GM18868 (cell line): ENCODE results near the gene ENO4.

Experiments
- ATAC-seq: cut with Tn5 transposase; IDR thresholded peaks from one replicate; pipeline ENCODE4 v1.9.1; 2021; ENCODE audit warnings: mild to moderate bottlenecking, moderate library complexity; ENCODE audit not compliant: unreplicated experiment

ENO4 gene

DNA sequence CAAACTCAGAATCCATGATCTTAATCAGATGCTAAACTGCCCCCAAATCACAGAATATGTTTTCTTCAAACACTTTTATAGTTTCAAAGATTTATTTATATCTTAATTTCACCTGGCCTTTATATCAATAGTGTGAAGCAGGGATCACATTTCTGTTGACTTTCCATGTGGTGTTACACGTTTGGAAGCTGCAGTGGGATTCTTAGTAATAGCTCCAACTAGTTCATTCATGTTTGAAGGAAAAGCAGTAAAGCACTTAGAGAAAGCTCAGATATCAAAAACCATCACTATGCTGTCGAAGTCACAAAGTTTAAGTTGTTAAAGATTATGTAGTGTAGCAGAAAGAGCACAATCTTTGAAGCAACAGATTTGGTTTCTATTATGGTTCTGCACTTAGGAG lies 16.8 kb downstream of the ENO4 start:
- ATAC-seq, result no peak

DNA sequence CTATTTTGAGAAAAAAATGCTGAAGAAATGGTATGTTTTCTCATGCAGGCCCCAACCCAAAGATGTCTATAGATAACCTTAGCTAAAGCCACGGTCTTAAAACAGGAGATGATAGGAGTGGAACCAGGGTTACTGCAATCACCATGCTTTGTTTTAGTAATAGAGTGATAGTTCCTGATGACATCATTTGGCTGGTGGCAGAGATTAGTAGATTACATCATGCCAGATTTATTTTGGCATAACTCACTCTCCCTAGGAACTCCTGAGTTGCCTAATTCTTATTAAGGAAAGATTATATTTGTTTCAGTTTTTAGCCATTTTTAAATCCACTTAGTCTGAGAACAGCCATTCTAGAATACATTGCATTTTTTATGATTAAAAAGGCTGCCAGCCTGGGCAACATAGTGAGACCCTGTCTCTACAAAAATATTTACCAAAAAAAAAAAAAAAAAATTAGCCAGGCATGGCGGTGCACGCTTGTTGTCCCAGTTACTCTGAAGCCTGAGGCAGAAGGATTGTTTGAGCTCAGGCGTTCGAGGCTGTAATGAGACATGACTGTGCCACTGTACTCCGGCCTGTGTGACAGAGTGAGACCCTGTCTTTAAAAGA lies 17.8 kb downstream of the ENO4 start:
- no peak for ATAC-seq

DNA sequence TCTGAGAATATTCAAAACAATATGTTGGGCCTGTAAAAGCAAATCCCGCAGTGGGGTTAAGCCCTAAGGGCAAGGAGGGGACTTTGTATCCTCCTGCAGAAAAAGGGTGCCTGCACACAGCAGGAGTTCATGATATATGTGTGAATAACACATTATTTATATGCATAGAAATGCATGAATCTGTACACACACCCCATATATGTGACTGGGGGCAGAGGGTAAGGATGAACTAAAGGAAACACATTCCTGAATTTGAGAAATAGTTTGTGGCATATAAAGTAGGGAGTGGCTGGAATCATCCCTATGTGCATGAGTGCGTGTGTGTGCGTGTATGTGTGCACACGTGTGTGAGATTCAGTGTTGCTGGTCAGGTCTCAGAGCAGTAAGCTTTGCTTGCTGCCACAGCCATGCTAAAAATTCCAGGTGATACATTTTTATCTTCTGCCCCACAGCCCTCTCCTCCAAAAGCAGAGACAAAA lies 18.9 kb downstream of the ENO4 start:
- no peak for ATAC-seq

DNA sequence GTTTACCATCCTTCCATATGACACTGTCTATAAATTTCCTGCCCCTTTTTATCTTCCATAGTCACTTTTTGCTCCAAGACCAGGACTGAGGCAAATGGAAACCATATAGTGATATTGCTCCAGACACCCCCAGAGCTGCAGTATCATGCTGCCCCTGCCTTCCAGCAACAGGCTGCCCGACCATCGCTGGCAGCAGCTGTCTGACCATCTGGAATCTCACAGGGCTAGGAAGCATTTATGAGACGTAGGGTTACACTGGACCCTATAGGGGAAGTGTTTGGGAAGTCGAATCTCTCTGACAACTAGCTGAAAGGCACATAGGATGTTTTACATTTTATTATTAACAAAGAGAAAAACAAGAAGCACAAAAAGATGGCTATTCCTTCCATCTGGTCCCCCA lies 19.4 kb downstream of the ENO4 start:
- ATAC-seq, result no peak

DNA sequence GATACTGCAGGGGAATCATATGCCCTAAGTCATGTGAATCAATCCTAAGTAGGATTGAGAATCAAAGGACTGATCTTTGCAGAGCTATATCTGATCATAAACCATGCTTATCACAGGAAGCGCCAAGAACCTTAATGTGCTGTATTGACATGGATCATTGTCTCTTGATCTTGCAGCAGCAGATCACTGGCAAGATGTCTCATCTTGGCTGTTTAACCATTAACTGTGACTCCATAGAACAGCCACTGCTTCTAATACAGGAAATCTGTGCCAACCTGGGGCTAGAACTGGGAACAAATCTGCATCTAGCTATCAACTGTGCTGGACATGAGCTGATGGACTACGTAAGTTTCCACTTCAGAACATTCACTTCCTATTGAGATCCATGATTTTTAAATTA lies 21.6 kb downstream of the ENO4 start:
- no peak for ATAC-seq

DNA sequence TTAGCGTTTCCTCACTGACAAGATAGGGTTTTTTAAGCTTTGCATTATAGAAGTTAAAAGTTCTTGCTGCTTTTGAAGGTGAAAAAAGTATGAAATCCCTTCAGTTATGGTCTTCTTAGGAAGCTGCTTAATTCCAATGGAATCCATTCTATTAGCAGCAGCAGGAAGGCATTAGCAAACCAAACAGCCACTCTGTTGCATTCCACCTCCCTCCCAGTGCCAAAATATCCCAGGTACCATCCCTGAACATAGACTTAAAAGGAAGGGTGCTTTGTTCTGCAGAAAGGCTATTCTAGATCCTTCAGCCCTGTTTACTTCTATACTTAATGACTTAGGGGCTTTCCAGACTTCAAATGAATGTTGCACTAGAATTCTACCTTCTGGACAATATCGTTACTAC lies 23.8 kb downstream of the ENO4 start:
- no peak for ATAC-seq

DNA sequence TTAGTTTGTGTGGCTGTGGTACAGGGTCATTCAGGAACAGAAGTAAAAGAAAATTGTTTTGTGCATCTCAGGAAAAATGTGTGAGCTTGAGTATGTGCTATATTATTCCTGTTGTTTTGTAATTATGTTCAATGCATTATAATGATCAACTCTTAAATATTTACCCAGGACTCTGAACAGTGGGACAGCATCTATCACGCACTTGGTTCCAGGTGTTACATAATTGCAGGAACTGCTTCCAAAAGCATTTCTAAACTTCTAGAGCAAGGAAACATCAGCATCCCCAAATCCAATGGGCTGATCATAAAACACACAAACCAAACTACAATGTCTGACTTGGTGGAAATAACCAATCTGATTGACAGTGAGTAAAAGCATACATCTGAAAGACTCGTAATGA lies 26.6 kb downstream of the ENO4 start:
- ATAC-seq, result no peak

DNA sequence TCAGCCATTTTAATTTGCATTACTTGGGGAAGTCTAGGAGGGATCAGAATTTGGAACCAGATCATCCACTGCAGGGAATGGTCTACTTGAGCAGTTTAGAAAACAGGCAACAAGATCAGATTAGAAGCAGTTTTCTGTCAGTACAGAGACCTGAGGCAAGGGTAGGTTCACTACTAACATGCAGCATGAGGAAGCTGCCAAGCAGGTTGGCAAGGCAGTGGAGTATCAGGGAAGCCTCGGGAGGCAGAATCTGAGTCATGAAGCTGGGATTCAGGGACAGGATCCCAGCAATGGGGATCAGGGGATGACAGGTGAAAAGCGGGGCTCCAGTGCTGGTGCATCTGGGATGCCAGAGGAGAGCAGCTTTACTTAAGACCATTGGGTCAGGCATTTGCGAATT lies 28.1 kb downstream of the ENO4 start:
- no peak for ATAC-seq

DNA sequence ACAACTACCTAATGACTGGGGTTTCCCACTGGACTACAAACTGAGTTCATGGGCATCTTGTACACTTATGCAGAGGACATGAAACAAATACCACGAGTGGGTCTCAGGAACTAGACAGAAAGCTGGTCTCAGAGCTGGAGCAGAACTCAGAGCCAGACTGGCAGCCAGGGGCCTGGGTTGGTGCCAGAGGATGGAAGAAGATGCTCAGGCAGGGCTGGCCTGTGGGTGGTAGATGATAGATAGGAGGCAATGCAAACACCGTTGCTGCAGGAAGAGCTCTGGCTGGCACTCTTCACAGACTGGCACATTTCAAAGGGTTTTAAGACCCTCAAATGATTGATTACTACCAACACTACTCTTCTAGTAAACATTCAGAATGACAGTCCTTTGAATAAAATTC lies 28.8 kb downstream of the ENO4 start:
- no peak for ATAC-seq

DNA sequence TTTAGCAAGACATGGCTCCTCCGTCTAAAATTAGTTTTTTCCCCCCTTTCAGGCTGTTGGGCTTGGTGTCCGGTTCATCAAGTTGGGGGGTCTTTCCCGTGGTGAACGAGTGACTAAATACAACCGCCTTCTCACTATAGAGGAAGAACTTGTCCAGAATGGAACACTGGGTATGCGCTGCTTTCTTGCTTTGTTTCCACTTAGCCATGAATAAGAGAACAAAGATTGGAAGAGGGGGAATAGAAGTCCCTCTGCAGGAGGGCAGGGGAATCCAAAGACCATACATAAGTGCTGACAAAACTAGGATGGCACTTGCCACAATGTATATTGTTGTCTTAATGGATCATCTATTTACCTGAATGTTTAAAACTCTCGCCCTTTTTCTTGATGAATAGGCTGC lies 30.5 kb downstream of the ENO4 start:
- ATAC-seq, result no peak

DNA sequence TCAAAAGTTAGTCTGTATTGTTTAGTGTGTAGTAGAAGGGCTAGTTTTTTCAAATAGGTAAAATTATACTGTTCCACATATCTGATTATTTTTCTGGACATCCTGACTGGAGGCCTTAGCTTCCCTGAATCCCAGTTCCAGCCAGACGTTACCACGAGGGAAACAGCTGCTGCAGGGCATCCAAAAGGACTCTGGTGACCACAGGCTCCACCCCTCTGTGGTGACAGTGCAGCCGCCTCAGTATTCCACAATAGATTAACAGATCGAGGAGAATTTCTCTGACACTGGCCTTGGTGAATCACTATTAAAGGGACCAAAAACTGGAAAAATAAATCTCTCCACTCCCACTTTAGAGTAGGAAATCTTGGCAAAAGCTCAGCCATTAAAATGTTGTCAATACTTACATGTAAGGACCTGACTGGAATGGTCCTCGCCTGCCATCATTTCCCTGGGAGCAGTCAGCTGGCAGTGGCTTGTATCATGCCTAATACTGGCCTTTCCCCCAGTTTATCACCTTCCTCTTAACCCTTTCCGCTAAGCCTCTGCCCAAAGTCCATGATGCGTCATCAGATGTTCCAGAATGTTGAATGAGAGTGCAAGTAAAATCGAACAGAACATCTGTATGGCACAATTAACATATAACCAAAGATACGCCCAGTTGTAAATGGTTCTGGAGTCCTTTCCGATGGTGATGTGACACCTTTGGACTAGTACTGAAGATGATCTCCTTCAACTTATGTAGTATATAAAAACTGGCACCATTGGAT lies 31.6 kb downstream of the ENO4 start:
- no peak for ATAC-seq

DNA sequence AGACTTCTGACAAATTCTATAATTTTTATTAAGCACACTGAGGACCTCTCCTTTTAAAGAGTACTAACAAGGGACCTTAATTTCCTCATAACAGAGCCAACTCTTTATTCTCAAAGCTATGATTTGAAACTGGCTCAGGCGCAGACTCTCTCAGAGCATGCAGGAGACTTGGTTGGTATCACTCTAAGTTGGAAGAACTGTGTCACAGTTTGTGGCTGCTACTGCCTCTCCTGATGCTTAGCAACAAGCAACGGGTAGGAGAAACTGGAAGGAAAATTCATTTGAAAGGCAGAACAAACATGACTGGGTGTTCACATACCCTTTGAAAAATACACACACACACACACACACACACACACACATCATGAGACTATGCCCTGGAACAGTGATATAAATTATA lies 33.3 kb downstream of the ENO4 start:
- ATAC-seq, result no peak

DNA sequence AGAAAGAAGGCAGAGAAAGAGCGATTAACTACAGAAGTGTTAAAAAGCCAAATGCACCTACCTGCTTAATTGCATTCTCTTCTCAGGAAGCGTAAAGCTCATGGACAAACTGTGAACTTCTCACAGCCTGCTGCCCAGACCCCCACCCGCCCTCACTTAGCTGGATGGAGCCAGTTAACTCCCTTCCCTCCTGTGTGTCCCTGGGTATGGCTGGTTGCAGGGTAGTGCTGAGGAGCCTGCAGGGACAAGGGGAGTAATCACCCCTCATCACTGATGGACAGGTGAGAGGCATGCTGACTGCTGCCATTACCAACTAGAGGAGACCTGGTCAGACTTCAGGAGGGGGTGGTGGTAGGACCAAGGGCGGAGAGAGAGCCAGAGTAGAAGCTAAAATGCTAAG lies 37.5 kb downstream of the ENO4 start:
- no peak for ATAC-seq

DNA sequence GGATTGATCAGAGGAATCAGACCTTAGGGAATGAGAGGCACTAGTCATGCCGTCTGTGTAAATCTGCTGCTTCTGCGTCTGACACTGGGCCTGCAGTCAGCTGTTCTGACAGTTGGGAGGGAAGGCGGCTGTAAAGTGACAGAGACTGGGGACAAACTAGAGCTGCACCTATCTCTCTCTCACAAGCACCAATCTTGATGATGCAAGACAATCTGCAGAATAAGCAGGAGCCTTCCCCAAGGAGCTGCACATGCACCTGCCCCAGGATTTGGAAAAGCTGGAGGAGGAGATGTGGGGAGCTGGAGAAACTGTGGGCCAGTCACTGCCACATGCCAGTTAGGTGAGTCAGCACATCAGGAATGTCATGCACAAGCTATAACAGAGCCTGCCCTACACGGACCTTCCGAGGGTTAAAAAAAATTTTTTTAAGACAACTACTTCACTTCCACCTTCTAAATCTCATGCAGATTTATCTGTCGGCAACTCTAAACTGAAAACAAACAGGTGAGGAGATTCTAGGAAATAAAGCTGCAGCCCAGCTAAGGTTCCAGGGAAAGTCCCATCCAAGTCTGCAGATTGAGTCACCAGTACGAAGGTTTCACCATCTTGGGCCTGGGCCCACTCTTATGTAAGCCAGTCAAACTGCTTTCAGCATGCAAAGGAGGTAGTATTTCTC lies 39.2 kb downstream of the ENO4 start:
- ATAC-seq, result peak; percentile 45

DNA sequence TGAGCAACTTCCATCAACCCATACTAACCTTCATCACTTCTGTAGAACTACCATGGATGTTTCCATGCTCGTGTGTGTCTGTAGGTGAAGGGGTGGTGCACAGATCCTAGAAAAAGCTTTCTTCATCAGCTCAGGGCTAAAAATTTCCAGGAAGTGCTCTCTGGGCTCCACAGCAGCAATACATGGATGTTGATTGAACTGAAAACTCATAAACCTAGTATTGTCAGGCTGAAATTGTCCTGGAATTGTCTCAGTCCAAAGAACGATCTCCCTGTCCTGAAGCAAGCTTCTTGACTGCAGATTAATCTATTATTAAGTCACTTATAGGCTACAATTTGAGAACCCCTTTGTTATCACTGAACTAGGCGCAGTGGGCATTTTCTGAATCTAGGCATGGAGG lies 39.8 kb downstream of the ENO4 start:
- ATAC-seq, result no peak

DNA sequence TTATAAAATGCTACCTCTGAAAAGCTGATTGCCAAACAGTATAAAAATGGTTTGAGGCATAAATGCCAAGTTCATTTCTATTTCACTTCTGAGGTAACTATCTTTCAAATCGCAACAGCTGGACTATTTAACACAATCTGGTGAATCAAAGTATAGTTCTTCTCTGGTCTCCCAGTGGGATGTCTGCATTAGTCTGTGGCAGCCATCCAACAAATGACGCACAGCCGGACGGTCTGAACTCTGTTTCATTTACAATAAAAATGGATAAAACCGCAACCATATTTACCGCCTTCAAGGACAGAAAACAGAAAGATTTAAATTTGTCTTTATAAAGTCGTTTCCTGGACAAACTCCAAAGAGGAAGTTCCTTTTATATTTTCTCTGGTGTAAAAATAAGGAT lies 41.9 kb downstream of the ENO4 start:
- no peak for ATAC-seq

DNA sequence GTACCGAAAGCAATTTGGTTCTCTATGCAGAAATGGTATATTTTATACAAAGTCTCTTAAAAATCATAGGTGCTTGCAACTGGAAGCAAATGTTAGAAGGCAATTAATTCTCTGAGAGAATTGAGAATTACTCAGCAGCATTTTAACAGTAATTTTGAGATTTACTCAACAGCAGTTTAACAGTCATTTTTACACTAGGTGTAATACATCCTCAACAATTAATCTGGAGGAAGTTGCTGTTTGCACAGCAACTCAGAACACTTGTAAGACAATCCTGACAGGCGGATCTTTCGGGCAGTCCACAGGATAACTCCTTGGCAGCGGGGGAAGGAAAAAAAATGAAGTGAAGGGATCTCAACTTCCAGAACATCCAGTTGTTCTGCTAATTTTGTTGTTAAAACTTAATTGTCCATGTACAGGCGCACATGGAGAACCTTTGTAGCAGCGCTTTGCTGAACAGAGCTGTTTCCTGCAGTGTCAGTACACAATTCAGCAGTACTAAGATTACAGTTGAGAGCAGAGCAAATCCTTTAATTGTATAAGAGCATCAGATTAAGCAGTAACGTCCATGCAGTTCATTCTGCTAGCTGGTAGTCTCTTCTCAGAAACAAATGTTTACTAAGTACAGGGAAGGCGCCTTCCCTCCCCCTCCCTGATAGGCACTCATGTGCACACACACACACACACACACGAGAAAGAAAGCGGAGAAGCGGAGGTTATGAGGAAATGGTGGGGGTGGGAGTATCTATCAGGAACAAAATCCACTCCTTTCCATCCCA lies 43.8 kb downstream of the ENO4 start:
- no peak for ATAC-seq

DNA sequence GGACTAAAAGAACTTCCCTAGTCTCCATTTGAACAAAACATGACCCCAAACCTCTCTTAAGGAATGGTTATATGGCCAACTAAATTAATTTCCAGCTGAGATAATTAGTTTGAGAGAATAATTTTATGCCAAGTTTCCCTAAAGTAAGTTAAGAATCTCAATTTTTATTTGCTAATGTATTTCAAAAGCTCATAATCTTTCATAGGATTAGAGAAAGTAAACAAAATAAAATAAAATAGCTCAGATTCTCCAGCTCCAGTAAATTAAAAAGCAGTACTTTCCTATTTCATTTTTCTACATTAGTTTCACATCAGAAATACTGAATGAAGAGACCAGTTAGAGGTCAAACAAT lies 44.4 kb downstream of the ENO4 start:
- no peak for ATAC-seq

DNA sequence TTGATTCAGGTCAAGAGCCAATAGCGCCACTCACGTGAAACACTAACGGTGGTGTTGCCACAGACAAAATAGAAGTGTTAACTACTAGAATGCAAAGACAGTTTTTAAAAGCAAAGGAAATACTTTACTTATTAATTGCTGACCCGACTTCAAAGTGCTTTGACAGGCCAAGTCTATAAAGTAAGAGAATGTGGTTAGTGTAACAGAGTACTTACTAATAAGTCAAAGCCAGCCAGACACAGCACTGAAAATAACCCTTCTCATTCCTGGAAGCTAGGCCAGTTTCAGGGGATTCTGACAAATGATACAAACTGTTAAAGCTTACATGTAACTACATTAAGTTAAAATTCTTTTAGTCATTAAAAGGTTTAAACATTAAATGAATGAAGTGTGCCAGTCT lies 50.3 kb downstream of the ENO4 start:
- no peak for ATAC-seq

DNA sequence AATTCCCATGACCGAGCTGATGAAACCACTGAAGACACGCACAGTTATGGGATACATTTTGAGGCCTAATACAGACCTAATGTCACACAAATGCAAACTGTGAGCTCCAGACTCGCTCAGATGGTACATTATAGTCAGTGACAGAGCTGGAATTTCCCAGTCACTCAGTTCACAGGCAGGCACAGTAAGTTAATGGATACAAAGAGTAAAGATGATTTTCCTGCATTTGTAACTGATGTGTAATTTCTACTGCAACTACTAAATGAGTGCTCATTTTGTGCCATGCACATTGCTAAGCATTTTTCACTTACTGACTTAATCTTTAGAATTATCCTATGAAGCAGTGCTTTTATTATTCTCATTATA lies 56.5 kb downstream of the ENO4 start:
- ATAC-seq, result no peak

DNA sequence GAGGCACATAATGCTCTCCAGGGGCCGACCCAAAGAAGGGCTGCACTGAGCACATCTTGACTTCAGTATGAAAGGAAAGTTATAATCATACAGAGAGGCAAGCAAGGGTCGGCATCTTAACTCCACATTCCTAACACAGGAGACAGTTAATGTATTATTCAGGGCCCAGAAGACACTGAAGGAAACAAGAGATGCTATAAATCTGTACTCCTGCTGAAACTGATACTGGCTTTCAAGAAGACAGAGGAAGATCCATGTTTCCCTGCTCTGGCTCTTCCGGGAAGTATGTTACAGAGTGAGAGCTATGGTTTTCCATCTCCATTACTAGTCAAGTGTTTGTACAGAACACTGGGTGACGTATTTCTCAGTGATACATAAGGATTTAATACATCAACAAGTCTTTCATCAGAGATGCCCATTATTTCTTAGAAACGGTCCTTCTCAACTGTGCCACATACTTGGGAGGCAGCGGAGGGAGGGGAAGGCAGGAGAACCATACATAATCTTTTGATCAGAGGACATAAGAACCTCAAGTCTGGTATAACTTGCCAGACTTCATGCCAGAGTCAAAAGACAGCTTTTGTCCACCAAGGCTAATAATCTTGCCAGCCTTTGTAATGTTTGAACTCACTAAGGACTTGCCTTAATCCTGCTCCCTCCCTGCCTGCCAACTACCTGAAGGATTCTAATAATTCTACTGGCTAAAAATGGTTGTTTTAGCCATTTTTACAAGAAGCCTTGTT lies 58.1 kb downstream of the ENO4 start:
- ATAC-seq, result no peak
